ENCODE data around the gene PTPRQ.

PTPRQ gene

GRCh38 chr12:80679346-80680131 lies 235.5 kb downstream of the PTPRQ start:
- no peak for DNase-seq (ENCODE audit: low read depth)
- no peak overlapping the region for H3K4me3 ChIP-seq (ENCODE audit: low read length)
- no peak for TF ChIP-seq CTCF (IDR thresholded peaks at IDR 0.05; ENCODE audit: insufficient read depth, low read depth, low read length, missing control alignments)

GRCh38 chr12:80681287-80681686 lies 237.3 kb downstream of the PTPRQ start:
- TF ChIP-seq CTCF (IDR thresholded peaks at IDR 0.05; ENCODE audit: insufficient read depth, low read depth, low read length, missing control alignments), result no peak
- no peak overlapping the region for H3K4me3 ChIP-seq (ENCODE audit: low read length)
- DNase-seq (ENCODE audit: low read depth), result no peak

- no peak for TF ChIP-seq CTCF (IDR thresholded peaks at IDR 0.05; ENCODE audit: insufficient read depth, low read depth, low read length, missing control alignments)
- no peak for DNase-seq (ENCODE audit: low read depth)
- H3K4me3 ChIP-seq (ENCODE audit: low read length), result no peak overlapping the region
Observed at GRCh38 chr12:80681786-80682185, 237.8 kb downstream of the PTPRQ start.

GRCh38 chr12:80684077-80684495 lies 240.1 kb downstream of the PTPRQ start:
- no peak for TF ChIP-seq CTCF (IDR thresholded peaks at IDR 0.05; ENCODE audit: insufficient read depth, low read depth, low read length, missing control alignments)
- DNase-seq (ENCODE audit: low read depth), result peak; percentile 40
- no peak overlapping the region for H3K4me3 ChIP-seq (ENCODE audit: low read length)

GRCh38 chr12:80690090-80690489 lies 246.1 kb downstream of the PTPRQ start:
- no peak for DNase-seq (ENCODE audit: low read depth)
- TF ChIP-seq CTCF (IDR thresholded peaks at IDR 0.05; ENCODE audit: insufficient read depth, low read depth, low read length, missing control alignments), result no peak
- no peak overlapping the region for H3K4me3 ChIP-seq (ENCODE audit: low read length)

- no peak for TF ChIP-seq CTCF (IDR thresholded peaks at IDR 0.05; ENCODE audit: insufficient read depth, low read depth, low read length, missing control alignments)
Observed at GRCh38 chr12:80690513-80690912, 246.5 kb downstream of the PTPRQ start.

GRCh38 chr12:80692114-80692513 lies 248.1 kb downstream of the PTPRQ start:
- TF ChIP-seq CTCF (IDR thresholded peaks at IDR 0.05; ENCODE audit: insufficient read depth, low read depth, low read length, missing control alignments), result no peak
- no peak for DNase-seq (ENCODE audit: low read depth)
- H3K4me3 ChIP-seq (ENCODE audit: low read length), result no peak overlapping the region

More at GRCh38 chr12:80690513-80690912, 246.5 kb downstream of the PTPRQ start:
- H3K4me3 ChIP-seq (ENCODE audit: low read length), result no peak overlapping the region
- DNase-seq (ENCODE audit: low read depth), result no peak
